Omental fat pad (tissue), 4 donors: ENCODE measurements around the gene CAPN8. TPM values are rescaled to one million over a fixed set of nuclear protein-coding genes. Genes with fewer than 3 reads are reported as not detected.

Experiments
- ATAC-seq: fragments of 150-250 bp; one replicate; pipeline ENCODE4 v1.9.1; 2016; ENCODE audit warnings: mild to moderate bottlenecking, moderate library complexity; ENCODE audit not compliant: low FRiP score
- DNase-seq: peaks from one replicate; pipeline ENCODE4 v3.0.0-alpha.2; 2019; ENCODE audit warnings: low spot score
- total RNA-seq, 4 donors: library from RNA; depleted of rRNA; stranded (reverse); fragments of >200 nt; gene quantifications; one replicate each; pipeline ENCODE4 v1.1.0, GENCODE V29; 2016
- TF ChIP-seq, protein P1 (sequence below), 3 donors: fragments of 450-650 bp; IDR thresholded peaks; one replicate each; pipeline ENCODE4 v1.5.1; 2016 to 2017; ENCODE audit warnings: antibody characterized with exemption in 3 of 3, mild to moderate bottlenecking in 3 of 3, moderate library complexity in 2 of 3

Gene CAPN8
- total RNA-seq, 4 donors from 2014 or later: not detected

GRCh38 chr1:223631473-223631872 lies 34.0 kb downstream of the CAPN8 start:
- TF ChIP-seq, protein P1, sequence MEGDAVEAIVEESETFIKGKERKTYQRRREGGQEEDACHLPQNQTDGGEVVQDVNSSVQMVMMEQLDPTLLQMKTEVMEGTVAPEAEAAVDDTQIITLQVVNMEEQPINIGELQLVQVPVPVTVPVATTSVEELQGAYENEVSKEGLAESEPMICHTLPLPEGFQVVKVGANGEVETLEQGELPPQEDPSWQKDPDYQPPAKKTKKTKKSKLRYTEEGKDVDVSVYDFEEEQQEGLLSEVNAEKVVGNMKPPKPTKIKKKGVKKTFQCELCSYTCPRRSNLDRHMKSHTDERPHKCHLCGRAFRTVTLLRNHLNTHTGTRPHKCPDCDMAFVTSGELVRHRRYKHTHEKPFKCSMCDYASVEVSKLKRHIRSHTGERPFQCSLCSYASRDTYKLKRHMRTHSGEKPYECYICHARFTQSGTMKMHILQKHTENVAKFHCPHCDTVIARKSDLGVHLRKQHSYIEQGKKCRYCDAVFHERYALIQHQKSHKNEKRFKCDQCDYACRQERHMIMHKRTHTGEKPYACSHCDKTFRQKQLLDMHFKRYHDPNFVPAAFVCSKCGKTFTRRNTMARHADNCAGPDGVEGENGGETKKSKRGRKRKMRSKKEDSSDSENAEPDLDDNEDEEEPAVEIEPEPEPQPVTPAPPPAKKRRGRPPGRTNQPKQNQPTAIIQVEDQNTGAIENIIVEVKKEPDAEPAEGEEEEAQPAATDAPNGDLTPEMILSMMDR (IDR thresholded peaks at IDR 0.05): no peak
- no peak for ATAC-seq
- DNase-seq: no peak

DNA sequence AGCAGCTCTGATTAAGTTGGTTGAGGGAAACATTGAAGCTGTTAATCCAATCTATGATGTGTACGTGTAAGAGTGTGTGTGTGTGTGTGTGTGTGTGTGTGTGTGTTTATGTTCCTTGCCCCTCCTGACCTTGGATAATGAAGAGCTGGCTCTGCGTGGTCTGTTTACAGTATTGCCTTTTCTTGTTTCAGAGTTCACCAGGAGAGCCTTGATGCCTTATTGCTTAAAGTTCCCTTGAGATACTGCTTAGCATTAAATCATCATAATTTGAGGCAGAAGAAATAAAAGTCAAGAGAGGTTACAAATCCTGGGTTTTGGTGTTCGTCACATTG lies 36.4 kb downstream of the CAPN8 start:
- TF ChIP-seq, protein P1 (IDR thresholded peaks at IDR 0.05): no peak

GRCh38 chr1:223628233-223629125 lies 37.0 kb downstream of the CAPN8 start:
- ATAC-seq (no peak), DNase-seq (no peak)
- TF ChIP-seq, protein P1 (IDR thresholded peaks at IDR 0.05): no peak

More for the DNA sequence above, 36.4 kb downstream of the CAPN8 start:
- no peak for ATAC-seq
- no peak for DNase-seq

DNA sequence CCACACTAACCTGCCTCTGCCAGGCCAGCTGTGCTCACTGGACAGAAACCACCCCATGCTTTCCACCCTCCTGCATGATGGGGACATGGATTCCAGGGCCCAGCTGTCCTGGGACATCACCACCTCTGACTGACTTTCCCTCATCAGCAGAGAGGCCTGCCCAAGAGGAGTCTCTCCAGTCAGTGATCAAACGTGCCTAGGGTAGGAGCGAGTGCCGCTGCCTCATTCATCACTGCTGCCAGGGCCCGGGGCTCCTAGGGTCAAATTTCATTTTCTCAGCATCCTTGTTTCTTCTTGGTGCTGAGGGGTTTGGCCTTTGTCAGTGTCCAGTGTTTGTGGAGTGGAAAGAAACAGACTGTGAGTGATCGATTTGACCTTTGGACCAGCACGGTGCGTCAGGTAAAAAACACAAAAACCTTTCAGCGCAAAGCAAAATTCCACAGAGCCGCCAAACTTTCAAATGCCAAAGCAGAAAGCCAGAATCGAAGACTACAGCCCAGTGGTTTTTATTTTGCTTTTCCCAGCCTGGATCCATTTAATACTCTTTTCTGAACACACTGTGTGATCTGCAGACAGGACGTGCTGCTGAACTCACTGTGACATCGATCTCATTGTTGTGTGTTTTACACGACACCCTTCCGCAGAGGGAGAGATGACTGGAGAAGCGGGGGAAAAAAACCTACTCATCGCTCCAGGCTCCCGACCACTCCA lies 43.2 kb downstream of the CAPN8 start:
- no peak for ATAC-seq
- TF ChIP-seq, protein P1 (IDR thresholded peaks at IDR 0.05): no peak
- DNase-seq: no peak

GRCh38 chr1:223621312-223621734 lies 44.2 kb downstream of the CAPN8 start:
- DNase-seq (no peak), ATAC-seq (no peak)

GRCh38 chr1:223620297-223620897 lies 45.1 kb downstream of the CAPN8 start:
- ATAC-seq (no peak), DNase-seq (no peak)
- TF ChIP-seq, protein P1 (IDR thresholded peaks at IDR 0.05): no peak

More at GRCh38 chr1:223621312-223621734, 44.2 kb downstream of the CAPN8 start:
- TF ChIP-seq, protein P1 (IDR thresholded peaks at IDR 0.05): no peak
